HEK293 (cell line): Measurements from ENCODE around the gene FRZB.

ENCODE experiments used
- CTCF ChIP-seq: fragments of 450-650 bp; formaldehyde crosslinking; IDR thresholded peaks from 2 replicates; pipeline ENCODE4 v1.5.1; 2016; ENCODE audit warnings: missing biosample characterization, missing genetic modification characterization
- FEZF1 ChIP-seq: fragments of 450-650 bp; formaldehyde crosslinking; IDR thresholded peaks from 2 replicates; pipeline ENCODE4 v1.5.1; 2016; ENCODE audit warnings: missing biosample characterization, missing genetic modification characterization
- GFI1B ChIP-seq: fragments of 450-650 bp; formaldehyde crosslinking; IDR thresholded peaks from 2 replicates; pipeline ENCODE4 v1.5.1; 2016; ENCODE audit warnings: missing biosample characterization, missing genetic modification characterization
- GLI2 ChIP-seq: fragments of 450-650 bp; formaldehyde crosslinking; IDR thresholded peaks from 2 replicates; pipeline ENCODE4; 2017; ENCODE audit warnings: missing biosample characterization, missing genetic modification characterization, low read depth, borderline replicate concordance
- HOXD13 ChIP-seq: sonication (generic); formaldehyde crosslinking; IDR thresholded peaks from 2 replicates; pipeline ENCODE4 v1.8.0; 2022; ENCODE audit warnings: missing genetic modification reagents, borderline replicate concordance
- IKZF3 ChIP-seq: fragments of 450-650 bp; IDR thresholded peaks from 2 replicates; pipeline ENCODE4 v1.5.0; 2018; ENCODE audit warnings: missing biosample characterization, mild to moderate bottlenecking, missing genetic modification characterization, moderate library complexity
- KLF7 ChIP-seq: fragments of 450-650 bp; formaldehyde crosslinking; IDR thresholded peaks from 2 replicates; pipeline ENCODE4 v1.5.1; 2016; ENCODE audit warnings: missing biosample characterization, missing genetic modification characterization, borderline replicate concordance
- MYNN ChIP-seq: fragments of 450-650 bp; formaldehyde crosslinking; IDR thresholded peaks from 2 replicates; pipeline ENCODE4 v1.5.1; 2016; ENCODE audit warnings: missing biosample characterization, missing genetic modification characterization, borderline replicate concordance
- OSR2 ChIP-seq: fragments of 450-650 bp; formaldehyde crosslinking; IDR thresholded peaks from 2 replicates; pipeline ENCODE4 v1.5.1; 2016; ENCODE audit warnings: missing biosample characterization, missing genetic modification characterization
- OVOL3 ChIP-seq: fragments of 450-650 bp; formaldehyde crosslinking; IDR thresholded peaks from 2 replicates; pipeline ENCODE4 v1.5.1; 2016; ENCODE audit warnings: missing biosample characterization, missing genetic modification characterization
- PRDM2 ChIP-seq: fragments of 450-650 bp; formaldehyde crosslinking; IDR thresholded peaks from 2 replicates; pipeline ENCODE4 v1.5.1; 2016; ENCODE audit warnings: missing biosample characterization, missing genetic modification characterization, borderline replicate concordance
- PRDM6 ChIP-seq: fragments of 450-650 bp; formaldehyde crosslinking; IDR thresholded peaks from 2 replicates; pipeline ENCODE4 v1.5.1; 2017; ENCODE audit warnings: missing biosample characterization, missing genetic modification characterization
- SCRT1 ChIP-seq: fragments of 450-650 bp; formaldehyde crosslinking; IDR thresholded peaks from 2 replicates; pipeline ENCODE4 v1.5.1; 2016; ENCODE audit warnings: missing biosample characterization, missing genetic modification characterization, borderline replicate concordance
- SP2 ChIP-seq: fragments of 450-650 bp; formaldehyde crosslinking; IDR thresholded peaks from 2 replicates; pipeline ENCODE4 v1.5.1; 2016; ENCODE audit warnings: missing biosample characterization, missing genetic modification characterization
- TRIM28 ChIP-seq: IDR thresholded peaks from 2 replicates; pipeline ENCODE4 v1.6.1; 2011; ENCODE audit warnings: low read length, control low read depth, borderline replicate concordance
- ZFP37 ChIP-seq: fragments of 450-650 bp; formaldehyde crosslinking; IDR thresholded peaks from 2 replicates; pipeline ENCODE4 v1.5.1; 2016; ENCODE audit warnings: missing biosample characterization, missing genetic modification characterization
- ZNF175 ChIP-seq: fragments of 450-650 bp; formaldehyde crosslinking; IDR thresholded peaks from 2 replicates; pipeline ENCODE4 v1.5.1; 2016; ENCODE audit warnings: missing biosample characterization, missing genetic modification characterization
- ZNF184 ChIP-seq: fragments of 450-650 bp; IDR thresholded peaks from 2 replicates; pipeline ENCODE4 v1.5.1; 2018; ENCODE audit warnings: missing biosample characterization, mild to moderate bottlenecking, missing genetic modification characterization
- ZNF19 ChIP-seq: fragments of 450-650 bp; formaldehyde crosslinking; IDR thresholded peaks from 2 replicates; pipeline ENCODE4; 2016; ENCODE audit warnings: missing biosample characterization, missing genetic modification characterization, low read depth
- ZNF280D ChIP-seq: fragments of 450-650 bp; formaldehyde crosslinking; IDR thresholded peaks from 2 replicates; pipeline ENCODE4 v1.5.1; 2016; ENCODE audit warnings: missing biosample characterization, missing genetic modification characterization
- ZNF292 ChIP-seq: fragments of 450-650 bp; formaldehyde crosslinking; IDR thresholded peaks from 2 replicates; pipeline ENCODE4 v1.5.1; 2016; ENCODE audit warnings: low read depth, missing biosample characterization, missing genetic modification characterization, borderline replicate concordance
- ZNF311 ChIP-seq: fragments of 450-650 bp; formaldehyde crosslinking; IDR thresholded peaks from 2 replicates; pipeline ENCODE4 v1.5.1; 2017; ENCODE audit warnings: missing biosample characterization, missing genetic modification characterization, borderline replicate concordance
- ZNF394 ChIP-seq: fragments of 450-650 bp; formaldehyde crosslinking; IDR thresholded peaks from 2 replicates; pipeline ENCODE4 v1.5.1; 2016; ENCODE audit warnings: missing biosample characterization, missing genetic modification characterization, mild to moderate bottlenecking, moderate library complexity, borderline replicate concordance
- ZNF433 ChIP-seq: fragments of 450-650 bp; formaldehyde crosslinking; IDR thresholded peaks from 2 replicates; pipeline ENCODE4 v1.5.1; 2016; ENCODE audit warnings: missing biosample characterization, missing genetic modification characterization, low read depth
- ZNF544 ChIP-seq: fragments of 450-650 bp; formaldehyde crosslinking; IDR thresholded peaks from 2 replicates; pipeline ENCODE4 v1.5.0; 2017; ENCODE audit warnings: missing biosample characterization, missing genetic modification characterization
- ZNF558 ChIP-seq: fragments of 450-650 bp; formaldehyde crosslinking; IDR thresholded peaks from 2 replicates; pipeline ENCODE4 v1.5.1; 2016; ENCODE audit warnings: missing biosample characterization, missing genetic modification characterization
- ZNF654 ChIP-seq: fragments of 450-650 bp; formaldehyde crosslinking; IDR thresholded peaks from 2 replicates; pipeline ENCODE4 v1.5.1; 2016; ENCODE audit warnings: low read depth, missing biosample characterization, missing genetic modification characterization
- ZNF670 ChIP-seq: fragments of 450-650 bp; formaldehyde crosslinking; IDR thresholded peaks from 2 replicates; pipeline ENCODE4 v1.5.1; 2016; ENCODE audit warnings: missing biosample characterization, missing genetic modification characterization, low read depth
- ZSCAN23 ChIP-seq: fragments of 450-650 bp; formaldehyde crosslinking; IDR thresholded peaks from 2 replicates; pipeline ENCODE4 v1.5.1; 2016; ENCODE audit warnings: missing biosample characterization, missing genetic modification characterization
- ZSCAN30 ChIP-seq: fragments of 450-650 bp; IDR thresholded peaks from 2 replicates; pipeline ENCODE4 v1.5.1; 2018; ENCODE audit warnings: missing biosample characterization, mild to moderate bottlenecking, missing genetic modification characterization, moderate library complexity

Gene FRZB

GRCh38 chr2:182818925-182819324, 47.5 kb downstream of the FRZB start (continued):
- TF ChIP-seq ZNF433 (no peak), CTCF (tag by site-specific recombination) (no peak), OSR2 (tag by site-specific recombination) (peak; percentile 79; the same call in 1 of the 2 replicates), TRIM28 (0 out of 2 replicates have a peak, but pooled peaks have one; percentile 25), PRDM6 (tag by site-specific recombination) (peak; percentile 96), MYNN (tag by site-specific recombination) (no peak), ZNF184 (tag by site-specific recombination) (no peak), GLI2 (tag by site-specific recombination) (no peak), GFI1B (no peak), HOXD13 (CRISPR knock-in tag) (no peak), ZNF280D (tag by site-specific recombination) (no peak), ZNF292 (tag by site-specific recombination) (no peak), IKZF3 (peak; percentile 59; the same call in 1 of the 2 replicates), SCRT1 (tag by site-specific recombination) (no peak), ZNF654 (tag by site-specific recombination) (no peak), ZNF544 (tag by site-specific recombination) (no peak), ZSCAN23 (tag by site-specific recombination) (no peak), KLF7 (tag by site-specific recombination) (no peak), ZNF670 (tag by site-specific recombination) (no peak), PRDM2 (tag by site-specific recombination) (no peak), ZNF19 (tag by site-specific recombination) (no peak), ZNF175 (no peak), ZNF394 (tag by site-specific recombination) (no peak), FEZF1 (tag by site-specific recombination) (peak; percentile 80), ZNF311 (tag by site-specific recombination) (no peak), SP2 (tag by site-specific recombination) (no peak), ZNF558 (tag by site-specific recombination) (no peak), OVOL3 (tag by site-specific recombination) (no peak; the same call in 1 of the 2 replicates), ZFP37 (tag by site-specific recombination) (no peak), ZSCAN30 (tag by site-specific recombination) (peak; percentile 60; the same call in 1 of the 2 replicates)
